CD14-positive monocyte (primary cell): ENCODE measurements around the gene KAZALD1. TPM values are rescaled to one million over a fixed set of nuclear protein-coding genes. Genes with fewer than 3 reads are reported as not detected.

Experiments
- DNase-seq, 3 donors: peaks; one replicate each; pipeline ENCODE4 v3.0.0-alpha.2; 2011 to 2022
- H2AFZ ChIP-seq: 2 replicates; pipeline ENCODE4 v1.6.0; 2012; ENCODE audit warnings: mild to moderate bottlenecking, low read depth, low read length, inconsistent platforms; ENCODE audit not compliant: insufficient read depth, poor library complexity, severe bottlenecking
- H3K27ac ChIP-seq, 2 donors: 1 replicate in 1 of 2; 2 replicates in 1 of 2; pipeline ENCODE4 v1.5.1; 2012 to 2013; ENCODE audit warnings: low read length in 2 of 2, control low read depth in 1 of 2, inconsistent platforms in 1 of 2, low read depth in 1 of 2, mild to moderate bottlenecking in 1 of 2
- H3K27me3 ChIP-seq, 2 donors: one replicate each; pipeline versions ENCODE4 v1.6.0 to v1.6.1; 2011 to 2013; ENCODE audit warnings: low read length in 2 of 2; ENCODE audit not compliant: control insufficient read depth in 2 of 2, insufficient read depth in 2 of 2
- H3K36me3 ChIP-seq, 2 donors: replicated peaks in 1 of 2; 1 replicate in 1 of 2; 2 replicates in 1 of 2; pipeline versions ENCODE4 v1.5.1 to v1.6.1; 2012 to 2013; ENCODE audit warnings: low read length in 2 of 2, control low read depth in 1 of 2, inconsistent platforms in 1 of 2, mild to moderate bottlenecking in 1 of 2; ENCODE audit not compliant: insufficient read depth in 2 of 2, control insufficient read depth in 1 of 2
- H3K4me1 ChIP-seq, 2 donors: 1 replicate in 1 of 2; 2 replicates in 1 of 2; pipeline versions ENCODE4 v1.5.1 to v1.6.1; 2012 to 2013; ENCODE audit warnings: low read length in 2 of 2, control low read depth in 1 of 2, inconsistent platforms in 1 of 2, mild to moderate bottlenecking in 1 of 2, moderate library complexity in 1 of 2; ENCODE audit not compliant: insufficient read depth in 2 of 2, control insufficient read depth in 1 of 2
- H3K4me2 ChIP-seq: replicated peaks from 2 replicates; pipeline ENCODE3; 2012; ENCODE audit warnings: low read length, moderate library complexity, mild to moderate bottlenecking; ENCODE audit not compliant: poor library complexity, severe bottlenecking; ENCODE audit errors: extremely low read depth
- H3K4me3 ChIP-seq, 3 experiments: fragments of 200-600 bp in 1 of 3; sonication (generic) in 1 of 3; replicated peaks in 1 of 3; 1 replicate in 2 of 3; 2 replicates in 1 of 3; pipeline ENCODE4 v1.5.1; 2011 to 2013; ENCODE audit warnings: low read length in 3 of 3, mild to moderate bottlenecking in 3 of 3, control low read depth in 2 of 3, low read depth in 2 of 3, inconsistent platforms in 1 of 3, moderate library complexity in 1 of 3
- H3K79me2 ChIP-seq: 2 replicates; pipeline ENCODE4 v1.6.0; 2012; ENCODE audit warnings: mild to moderate bottlenecking, control low read depth, inconsistent platforms, low read length, moderate library complexity; ENCODE audit not compliant: insufficient read depth
- H3K9ac ChIP-seq: 2 replicates; pipeline ENCODE4 v1.6.0; 2017; ENCODE audit warnings: low read length, mild to moderate bottlenecking; ENCODE audit not compliant: insufficient read depth, poor library complexity, severe bottlenecking
- H3K9me3 ChIP-seq, 2 donors: replicated peaks in 1 of 2; 1 replicate in 1 of 2; 2 replicates in 1 of 2; pipeline versions ENCODE4 v1.5.1 to v1.6.1; 2012 to 2013; ENCODE audit warnings: low read length in 2 of 2, control low read depth in 1 of 2; ENCODE audit not compliant: control insufficient read depth in 1 of 2, insufficient read depth in 1 of 2
- H4K20me1 ChIP-seq: 2 replicates; pipeline ENCODE4 v1.6.0; 2012; ENCODE audit warnings: mild to moderate bottlenecking, low read length, control low read depth, moderate library complexity; ENCODE audit not compliant: insufficient read depth
- H3K27ac Mint-ChIP-seq, 7 donors: one replicate each; pipeline ENCODE4 v1.8.0; 2020; ENCODE audit warnings: mild to moderate bottlenecking in 7 of 7, mixed read lengths in 7 of 7, moderate library complexity in 6 of 7, inconsistent platforms in 2 of 7
- H3K27me3 Mint-ChIP-seq, 3 donors: one replicate each; pipeline ENCODE4 v1.8.0; 2021 to 2022; ENCODE audit warnings: low read depth in 3 of 3, mild to moderate bottlenecking in 3 of 3, mixed read lengths in 3 of 3, moderate library complexity in 3 of 3, inconsistent platforms in 1 of 3
- H3K36me3 Mint-ChIP-seq, 2 donors: one replicate each; pipeline ENCODE4 v1.8.0; 2020; ENCODE audit warnings: mixed read lengths in 2 of 2, inconsistent platforms in 1 of 2, mild to moderate bottlenecking in 1 of 2
- H3K4me1 Mint-ChIP-seq: one replicate; pipeline ENCODE4 v1.8.0; 2020; ENCODE audit warnings: mild to moderate bottlenecking, mixed read lengths
- H3K4me3 Mint-ChIP-seq, 2 donors: one replicate each; pipeline ENCODE4 v1.8.0; 2020; ENCODE audit warnings: mild to moderate bottlenecking in 2 of 2, mixed read lengths in 2 of 2, moderate library complexity in 1 of 2
- H3K9me3 Mint-ChIP-seq, 7 donors: one replicate each; pipeline ENCODE4 v1.8.0; 2020 to 2022; ENCODE audit warnings: mixed read lengths in 7 of 7, mild to moderate bottlenecking in 6 of 7, moderate library complexity in 6 of 7, inconsistent platforms in 2 of 7
- CTCF ChIP-seq: fragments of 200-600 bp; IDR thresholded peaks from one replicate; pipeline ENCODE4 v1.8.0; 2022; ENCODE audit warnings: antibody characterized with exemption, mild to moderate bottlenecking
- WGBS: methylation state at CpG from one replicate; pipeline ENCODE4 v1.1.5; 2013; ENCODE audit warnings: missing lambda C conversion rate; ENCODE audit not compliant: insufficient coverage; 5-methylcytosine and 5-hydroxymethylcytosine counted together
- intact Hi-C, 2 donors: fragments of 100-400 bp; cut with micrococcal nuclease; formaldehyde crosslinking; loops; one replicate each; pipeline versions ENCODE4 v1.15.0 to v1.15.1; 2023
- polyA plus RNA-seq, 3 donors: library from polyadenylated mRNA; depleted of rRNA in 1 of 3; unstranded in 2 of 3; stranded (reverse) in 1 of 3; fragments of 300-500 nt in 2 of 3; fragments of >200 nt in 1 of 3; fragmentation: Illumina TruSeq in 2 of 3; gene quantifications; 1 replicate in 2 of 3; 2 replicates in 1 of 3; pipeline ENCODE4 v1.2.3, GENCODE V29; 2012 to 2021

KAZALD1 gene
- polyA plus RNA-seq, 3 donors, result 0.15 to 6.6 (median 0.53) TPM

- peaks cover 23% of the 10 kb centered on the region for H3K4me1 Mint-ChIP-seq
- H3K27ac Mint-ChIP-seq, result no peak overlapping the region
- peaks cover 9 to 20% of the 10 kb centered on the region in 2 donors for H3K4me1 ChIP-seq
- TF ChIP-seq CTCF, result no peak
- peaks cover 51 to 61% of the 10 kb centered on the region in 2 donors for H3K36me3 ChIP-seq
- peaks cover 61 to 69% of the 10 kb centered on the region in 2 donors for H3K36me3 Mint-ChIP-seq
- H3K4me2 ChIP-seq, result no peak overlapping the region
- intact Hi-C loops, result no loop called here
- 97% methylated on average over 5 of the region's 7 CpGs for WGBS
- H3K9me3 Mint-ChIP-seq, result no peaks in the 10 kb centered on the region
- peaks cover 7% of the 10 kb centered on the region for H3K79me2 ChIP-seq
- H3K9me3 ChIP-seq, result no peaks in the 10 kb centered on the region
- H3K27ac ChIP-seq, result no peak overlapping the region
- peaks cover 0 to 4% (median 0%) of the 10 kb centered on the region in 3 donors for H3K27me3 Mint-ChIP-seq
- H3K4me3 ChIP-seq, result no peak overlapping the region
- H3K4me3 Mint-ChIP-seq, result no peak overlapping the region
- no peak overlapping the region for H2AFZ ChIP-seq
- peaks cover 17% of the 10 kb centered on the region for H4K20me1 ChIP-seq
- DNase-seq, result no peak
- H3K27me3 ChIP-seq, result no peaks in the 10 kb centered on the region
- no peak overlapping the region for H3K9ac ChIP-seq
These were observed 25.1 kb upstream of the KAZALD1 start for GRCh38 chr10:101036726-101037125.

- no peak for TF ChIP-seq CTCF
- H2AFZ ChIP-seq, result no peak overlapping the region
- peaks cover under 1% of the 10 kb centered on the region for H3K79me2 ChIP-seq
- no peaks in the 10 kb centered on the region for H3K27me3 ChIP-seq
- DNase-seq, result no peak
- no peaks in the 10 kb centered on the region for H3K9me3 ChIP-seq
- intact Hi-C loops, result no loop called here
- Mint-ChIP-seq H3K27ac (no peak overlapping the region), H3K4me1 (peaks cover 25% of the 10 kb centered on the region), H3K9me3 (no peaks in the 10 kb centered on the region), H3K27me3 (peaks cover 0 to 2% (median 0%) of the 10 kb centered on the region in 3 donors), H3K4me3 (no peak overlapping the region), H3K36me3 (peaks cover 61 to 67% of the 10 kb centered on the region in 2 donors)
- peaks cover 12 to 21% of the 10 kb centered on the region in 2 donors for H3K4me1 ChIP-seq
- no peak overlapping the region for H3K9ac ChIP-seq
- no peak overlapping the region for H3K4me3 ChIP-seq
- no peak overlapping the region for H3K4me2 ChIP-seq
- H3K27ac ChIP-seq, result no peak overlapping the region
- peaks cover 17% of the 10 kb centered on the region for H4K20me1 ChIP-seq
- WGBS, result 94% methylated on average over 4 of the region's 5 CpGs
- H3K36me3 ChIP-seq, result peaks cover 51 to 61% of the 10 kb centered on the region in 2 donors
These were observed 23.3 kb upstream of the KAZALD1 start for GRCh38 chr10:101038484-101038883.
